A673 (cell line): ENCODE results near the gene EXOC3. TPM values are rescaled to one million over a fixed set of nuclear protein-coding genes. Genes with fewer than 3 reads are reported as not detected.

Source experiments
- BruUV-seq: library from RNA; stranded (reverse); fragments of 400-500 nt; replicated peaks from 2 replicates; lab custom pipeline; 2021; lab: Mats Ljungman, UMichigan
- CTCF ChIA-PET: fragments of 300-600 bp; sonication (Branson Sonifier 250); formaldehyde crosslinking; loops from one replicate; lab custom pipeline; 2022; ENCODE audit warnings: antibody characterized with exemption; lab: Charles Lee
- POLR2A ChIA-PET: fragments of 300-600 bp; sonication (Branson Sonifier 250); formaldehyde crosslinking; loops from one replicate; lab custom pipeline; 2022; ENCODE audit warnings: antibody characterized with exemption; ENCODE audit not compliant: low non-redundant PET; lab: Charles Lee
- DNase-seq: peaks from one replicate; pipeline ENCODE4 v3.0.0-alpha.2; 2015; ENCODE audit warnings: low spot score
- H3K27ac ChIP-seq: fragments of 200-600 bp; sonication (generic); 2 replicates; pipeline ENCODE4 v1.5.1; 2016; ENCODE audit warnings: mixed run types, low read depth, mild to moderate bottlenecking, mixed read lengths, antibody characterized with exemption, low read length; ENCODE audit not compliant: poor library complexity, severe bottlenecking
- H3K27me3 ChIP-seq: fragments of 200-600 bp; sonication (generic); replicated peaks from 2 replicates; pipeline ENCODE4 v1.6.1; 2017; ENCODE audit warnings: mixed run types, low read depth, mild to moderate bottlenecking, mixed read lengths, antibody characterized with exemption, low read length; ENCODE audit not compliant: insufficient read depth, poor library complexity
- H3K36me3 ChIP-seq: fragments of 200-600 bp; sonication (generic); 2 replicates; pipeline ENCODE4 v1.6.1; 2016; ENCODE audit warnings: mixed run types, mild to moderate bottlenecking, mixed read lengths, antibody characterized with exemption, low read length; ENCODE audit not compliant: insufficient read depth, poor library complexity, severe bottlenecking
- H3K4me1 ChIP-seq: fragments of 200-600 bp; sonication (generic); 2 replicates; pipeline ENCODE4 v1.6.1; 2017; ENCODE audit warnings: mixed run types, mild to moderate bottlenecking, mixed read lengths, antibody characterized with exemption, low read length; ENCODE audit not compliant: insufficient read depth, poor library complexity, severe bottlenecking
- H3K4me3 ChIP-seq: fragments of 200-600 bp; sonication (generic); 2 replicates; pipeline ENCODE4 v1.5.1; 2016; ENCODE audit warnings: low read depth, mixed run types, mild to moderate bottlenecking, mixed read lengths, low read length; ENCODE audit not compliant: poor library complexity, severe bottlenecking
- H3K9me3 ChIP-seq: fragments of 200-600 bp; sonication (generic); 2 replicates; pipeline ENCODE4 v1.6.1; 2016; ENCODE audit warnings: mixed run types, low read depth, mild to moderate bottlenecking, mixed read lengths, antibody characterized with exemption, low read length; ENCODE audit not compliant: poor library complexity, severe bottlenecking
- EZH2 ChIP-seq: fragments of 200-600 bp; sonication (generic); IDR thresholded peaks from 2 replicates; pipeline ENCODE4 v1.6.1; 2017; ENCODE audit warnings: borderline replicate concordance, low read depth, mild to moderate bottlenecking, mixed read lengths, antibody characterized with exemption, low read length; ENCODE audit not compliant: poor library complexity, severe bottlenecking
- intact Hi-C: fragments of 100-400 bp; cut with micrococcal nuclease; formaldehyde crosslinking; loops from one replicate; pipeline ENCODE4 v1.10.0; 2022; ENCODE audit not compliant: unreplicated experiment
- total RNA-seq: library from RNA; stranded (reverse); gene quantifications from 2 replicates; pipeline ENCODE4 v1.2.3, GENCODE V29; 2021
- TF ChIP-seq, protein P1 (sequence below): fragments of 300-800, 200-600 bp; sonication (generic); conservative IDR thresholded peaks from 2 replicates; pipeline ENCODE4 v1.5.1; 2017; ENCODE audit warnings: low read depth, mild to moderate bottlenecking, antibody characterized with exemption, low read length, moderate library complexity, mixed read lengths

Gene EXOC3
- total RNA-seq, 1 experiment from 2014 or later, result 46.7 TPM

DNA sequence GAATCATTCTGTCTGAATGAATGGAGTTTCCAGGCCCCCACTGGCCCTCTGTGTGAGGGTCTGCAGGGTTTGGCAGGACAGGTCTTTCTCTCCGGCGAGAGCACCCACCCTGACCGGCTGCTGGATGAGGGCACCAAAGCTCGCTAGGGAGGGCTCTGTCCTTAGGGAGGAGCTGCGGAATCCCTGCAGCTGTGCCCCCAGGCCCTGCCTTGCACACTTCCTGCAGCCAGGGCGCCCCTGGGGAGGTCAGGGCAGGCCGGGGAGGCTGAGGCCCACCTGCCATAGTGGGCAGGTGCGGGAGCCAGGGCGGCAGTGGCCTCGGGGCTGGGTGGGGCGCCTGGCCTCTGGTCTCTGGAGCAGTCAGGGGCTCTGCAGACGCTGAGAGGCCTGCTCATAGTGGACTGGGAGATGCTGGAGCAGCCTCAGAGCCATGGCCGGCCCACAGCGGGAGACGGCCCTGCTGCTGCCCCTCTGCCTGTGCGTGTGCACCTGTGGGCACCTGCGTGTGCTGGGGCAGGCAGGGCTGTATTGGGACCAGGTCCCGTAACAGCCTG is 36.1 kb downstream of the EXOC3 start:
- ChIA-PET POLR2A (no interaction called here), CTCF (no interaction called here)
- Histone ChIP-seq H3K4me3 (no peak overlapping the region), H3K27me3 (peaks cover 41% of the 10 kb centered on the region), H3K4me1 (no peaks in the 10 kb centered on the region), H3K36me3 (no peaks in the 10 kb centered on the region), H3K9me3 (no peaks in the 10 kb centered on the region), H3K27ac (no peak overlapping the region)
- no peak for DNase-seq
- intact Hi-C loops, result no loop called here
- BruUV-seq, result no TSS peak
- TF ChIP-seq, protein P1, sequence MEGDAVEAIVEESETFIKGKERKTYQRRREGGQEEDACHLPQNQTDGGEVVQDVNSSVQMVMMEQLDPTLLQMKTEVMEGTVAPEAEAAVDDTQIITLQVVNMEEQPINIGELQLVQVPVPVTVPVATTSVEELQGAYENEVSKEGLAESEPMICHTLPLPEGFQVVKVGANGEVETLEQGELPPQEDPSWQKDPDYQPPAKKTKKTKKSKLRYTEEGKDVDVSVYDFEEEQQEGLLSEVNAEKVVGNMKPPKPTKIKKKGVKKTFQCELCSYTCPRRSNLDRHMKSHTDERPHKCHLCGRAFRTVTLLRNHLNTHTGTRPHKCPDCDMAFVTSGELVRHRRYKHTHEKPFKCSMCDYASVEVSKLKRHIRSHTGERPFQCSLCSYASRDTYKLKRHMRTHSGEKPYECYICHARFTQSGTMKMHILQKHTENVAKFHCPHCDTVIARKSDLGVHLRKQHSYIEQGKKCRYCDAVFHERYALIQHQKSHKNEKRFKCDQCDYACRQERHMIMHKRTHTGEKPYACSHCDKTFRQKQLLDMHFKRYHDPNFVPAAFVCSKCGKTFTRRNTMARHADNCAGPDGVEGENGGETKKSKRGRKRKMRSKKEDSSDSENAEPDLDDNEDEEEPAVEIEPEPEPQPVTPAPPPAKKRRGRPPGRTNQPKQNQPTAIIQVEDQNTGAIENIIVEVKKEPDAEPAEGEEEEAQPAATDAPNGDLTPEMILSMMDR, result no peak
- no peak for TF ChIP-seq EZH2

DNA sequence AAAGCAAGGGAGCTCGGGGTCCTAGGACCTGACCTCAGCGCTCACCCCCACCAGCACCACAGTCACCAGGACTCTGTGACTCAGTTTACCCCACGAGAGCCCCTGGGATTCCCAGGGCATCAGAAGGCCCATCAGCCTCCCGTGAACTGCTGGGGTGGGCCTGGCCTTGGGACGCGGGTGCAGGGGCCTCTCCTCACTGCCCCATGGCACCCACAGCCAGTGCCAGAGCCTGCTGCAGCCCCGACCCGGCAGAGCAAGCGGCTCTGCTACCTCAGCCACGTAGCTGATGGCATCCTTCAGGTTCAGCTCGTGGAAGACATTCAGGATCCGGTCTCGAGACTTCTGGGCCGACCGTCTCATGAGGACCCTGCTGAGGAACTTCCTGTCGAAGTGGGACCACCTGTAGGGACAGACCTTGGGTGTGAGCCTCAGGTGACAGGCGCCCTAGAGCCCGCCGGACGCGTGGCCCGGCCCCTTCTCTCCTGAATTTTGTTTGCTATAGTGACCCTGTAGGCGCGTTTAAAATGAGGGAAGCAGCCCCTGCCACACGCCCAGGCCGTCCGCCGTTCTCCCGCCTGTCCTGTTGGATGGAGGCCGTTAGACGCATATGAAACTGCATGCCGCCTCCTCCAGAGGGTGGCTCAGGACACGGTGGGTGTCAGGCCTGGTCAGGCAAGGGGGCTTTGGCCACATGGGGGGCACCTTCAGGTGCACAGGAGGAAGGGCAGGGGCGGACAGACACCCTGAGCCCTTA is 36.8 kb downstream of the EXOC3 start:
- Histone ChIP-seq H3K36me3 (no peaks in the 10 kb centered on the region), H3K9me3 (no peaks in the 10 kb centered on the region), H3K4me1 (no peaks in the 10 kb centered on the region), H3K27ac (no peak overlapping the region), H3K27me3 (peaks cover 38% of the 10 kb centered on the region), H3K4me3 (no peak overlapping the region)
- intact Hi-C loops, result no loop called here
- CTCF ChIA-PET, result no interaction called here
- POLR2A ChIA-PET, result no interaction called here
- TF ChIP-seq, protein P1, result no peak
- no peak for TF ChIP-seq EZH2
- no TSS peak for BruUV-seq
- DNase-seq, result no peak

DNA sequence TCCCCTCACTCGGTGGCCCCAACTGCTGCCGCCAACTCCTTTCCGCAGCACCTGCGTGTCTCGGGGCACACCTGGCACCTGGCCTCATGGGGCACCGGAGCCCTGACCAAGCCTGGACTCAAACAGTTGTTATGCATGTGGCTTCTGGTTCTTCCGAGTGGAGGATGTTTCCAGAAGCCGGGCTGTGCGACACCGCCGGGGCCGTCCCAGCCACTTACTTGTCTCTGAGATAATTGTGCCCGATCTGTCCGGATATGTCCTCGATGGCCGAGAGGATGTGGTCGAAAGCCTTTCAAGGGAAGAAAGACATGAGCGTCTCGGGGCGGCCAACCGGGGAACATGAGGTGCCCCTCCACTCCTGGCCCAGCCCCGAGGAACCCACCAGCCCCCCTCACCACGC is 38.4 kb downstream of the EXOC3 start:
- no TSS peak for BruUV-seq
- no peak overlapping the region for H3K27ac ChIP-seq
- H3K36me3 ChIP-seq, result no peaks in the 10 kb centered on the region
- TF ChIP-seq, protein P1, result no peak
- TF ChIP-seq EZH2, result no peak
- CTCF ChIA-PET, result no interaction called here
- H3K4me3 ChIP-seq, result no peak overlapping the region
- no peaks in the 10 kb centered on the region for H3K4me1 ChIP-seq
- no peaks in the 10 kb centered on the region for H3K9me3 ChIP-seq
- H3K27me3 ChIP-seq, result peaks cover 27% of the 10 kb centered on the region
- DNase-seq, result no peak
- POLR2A ChIA-PET, result no interaction called here
- intact Hi-C loops, result no loop called here
